Progenitor cell of endocrine pancreas (in vitro differentiated cells): ENCODE measurements around the gene SLC6A8. TPM values are rescaled to one million over a fixed set of nuclear protein-coding genes. Genes with fewer than 3 reads are reported as not detected.
A peak's percentile ranks its signal among the peaks of the same experiment; 100 is the strongest.
"Not testable (repeated sequence)": the region's sequence is repeated elsewhere in the genome, so short reads cannot be mapped to it uniquely, and the experiment has no call there.

ENCODE experiments used
- DNase-seq: peaks from one replicate; pipeline ENCODE4 v3.0.0; 2021; ENCODE audit warnings: low spot score; ENCODE audit not compliant: unreplicated experiment
- H3K27ac Mint-ChIP-seq: 2 replicates; pipeline ENCODE4 v1.8.0; 2021; ENCODE audit warnings: mild to moderate bottlenecking, moderate library complexity, mixed read lengths
- H3K27me3 Mint-ChIP-seq: 2 replicates; pipeline ENCODE4 v1.8.0; 2021; ENCODE audit warnings: mixed read lengths
- H3K36me3 Mint-ChIP-seq: 2 replicates; pipeline ENCODE4 v1.8.0; 2022; ENCODE audit warnings: mixed read lengths; ENCODE audit not compliant: insufficient read depth
- H3K4me1 Mint-ChIP-seq: 2 replicates; pipeline ENCODE4 v1.8.0; 2021; ENCODE audit warnings: low read depth, mixed read lengths
- H3K4me3 Mint-ChIP-seq: 2 replicates; pipeline ENCODE4 v1.8.0; 2021; ENCODE audit warnings: low read depth, mild to moderate bottlenecking, moderate library complexity, mixed read lengths
- H3K9me3 Mint-ChIP-seq: 2 replicates; pipeline ENCODE4 v1.8.0; 2021; ENCODE audit warnings: low read depth, mixed read lengths
- total RNA-seq: library from RNA; stranded (reverse); gene quantifications from 2 replicates; pipeline ENCODE4 v1.2.1, GENCODE V29; 2021
- TF ChIP-seq, protein P1 (sequence below): fragments of 200-600 bp; sonication (generic); IDR thresholded peaks from one replicate; pipeline ENCODE4 v1.5.0; 2021; ENCODE audit warnings: antibody characterized with exemption, mild to moderate bottlenecking; ENCODE audit not compliant: unreplicated experiment

The SLC6A8 gene
- total RNA-seq, 1 donor from 2014 or later = 52.2 TPM

- Mint-ChIP-seq H3K27ac (no peak overlapping the region), H3K27me3 (peaks cover 2% of the 10 kb centered on the region), H3K4me1 (peaks cover 1% of the 10 kb centered on the region), H3K9me3 (peaks cover 5% of the 10 kb centered on the region), H3K4me3 (no peak overlapping the region), H3K36me3 (peaks cover 4% of the 10 kb centered on the region)
- TF ChIP-seq, protein P1, sequence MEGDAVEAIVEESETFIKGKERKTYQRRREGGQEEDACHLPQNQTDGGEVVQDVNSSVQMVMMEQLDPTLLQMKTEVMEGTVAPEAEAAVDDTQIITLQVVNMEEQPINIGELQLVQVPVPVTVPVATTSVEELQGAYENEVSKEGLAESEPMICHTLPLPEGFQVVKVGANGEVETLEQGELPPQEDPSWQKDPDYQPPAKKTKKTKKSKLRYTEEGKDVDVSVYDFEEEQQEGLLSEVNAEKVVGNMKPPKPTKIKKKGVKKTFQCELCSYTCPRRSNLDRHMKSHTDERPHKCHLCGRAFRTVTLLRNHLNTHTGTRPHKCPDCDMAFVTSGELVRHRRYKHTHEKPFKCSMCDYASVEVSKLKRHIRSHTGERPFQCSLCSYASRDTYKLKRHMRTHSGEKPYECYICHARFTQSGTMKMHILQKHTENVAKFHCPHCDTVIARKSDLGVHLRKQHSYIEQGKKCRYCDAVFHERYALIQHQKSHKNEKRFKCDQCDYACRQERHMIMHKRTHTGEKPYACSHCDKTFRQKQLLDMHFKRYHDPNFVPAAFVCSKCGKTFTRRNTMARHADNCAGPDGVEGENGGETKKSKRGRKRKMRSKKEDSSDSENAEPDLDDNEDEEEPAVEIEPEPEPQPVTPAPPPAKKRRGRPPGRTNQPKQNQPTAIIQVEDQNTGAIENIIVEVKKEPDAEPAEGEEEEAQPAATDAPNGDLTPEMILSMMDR = no peak
- no peak for DNase-seq
Measured at GRCh38 chrX:153740631-153741222, 53.0 kb downstream of the SLC6A8 start.

- H3K4me1 Mint-ChIP-seq = peaks cover 1% of the 10 kb centered on the region
- no peak overlapping the region for H3K4me3 Mint-ChIP-seq
- DNase-seq = no peak
- H3K36me3 Mint-ChIP-seq = peaks cover 4% of the 10 kb centered on the region
- peaks cover 8% of the 10 kb centered on the region for H3K9me3 Mint-ChIP-seq
- TF ChIP-seq, protein P1 = no peak
- H3K27ac Mint-ChIP-seq = no peak overlapping the region
- H3K27me3 Mint-ChIP-seq = peaks cover 2% of the 10 kb centered on the region
Measured at GRCh38 chrX:153741446-153741845, 53.7 kb downstream of the SLC6A8 start.

DNA sequence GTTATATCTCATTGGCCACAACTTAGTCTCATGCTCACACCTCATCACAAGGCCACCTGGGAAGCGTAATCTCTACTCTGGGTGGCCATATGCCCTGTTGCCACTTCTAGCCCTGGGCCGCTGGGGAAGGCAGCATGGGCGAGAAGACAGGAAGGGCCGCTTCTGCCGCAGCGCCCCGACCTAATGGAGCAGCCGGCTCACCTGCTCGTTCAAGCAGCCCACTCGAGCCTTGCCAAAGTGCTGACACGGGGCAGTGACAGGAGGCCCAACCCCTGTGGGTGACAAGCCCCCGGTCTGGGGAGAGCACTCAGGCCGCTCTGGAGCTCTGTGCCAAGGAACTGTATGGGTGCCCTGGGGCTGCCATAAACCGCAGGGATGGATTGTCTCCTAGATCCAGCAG, 54.4 kb downstream of the SLC6A8 start:
- H3K27ac Mint-ChIP-seq, H3K27me3 Mint-ChIP-seq, H3K9me3 Mint-ChIP-seq, H3K4me3 Mint-ChIP-seq, H3K36me3 Mint-ChIP-seq, H3K4me1 Mint-ChIP-seq, DNase-seq: not testable (repeated sequence)

GRCh38 chrX:153742796-153743467, 55.2 kb downstream of the SLC6A8 start:
- not testable (repeated sequence) for H3K9me3 Mint-ChIP-seq, DNase-seq, H3K36me3 Mint-ChIP-seq, H3K27me3 Mint-ChIP-seq, H3K4me1 Mint-ChIP-seq, H3K4me3 Mint-ChIP-seq, H3K27ac Mint-ChIP-seq

DNA sequence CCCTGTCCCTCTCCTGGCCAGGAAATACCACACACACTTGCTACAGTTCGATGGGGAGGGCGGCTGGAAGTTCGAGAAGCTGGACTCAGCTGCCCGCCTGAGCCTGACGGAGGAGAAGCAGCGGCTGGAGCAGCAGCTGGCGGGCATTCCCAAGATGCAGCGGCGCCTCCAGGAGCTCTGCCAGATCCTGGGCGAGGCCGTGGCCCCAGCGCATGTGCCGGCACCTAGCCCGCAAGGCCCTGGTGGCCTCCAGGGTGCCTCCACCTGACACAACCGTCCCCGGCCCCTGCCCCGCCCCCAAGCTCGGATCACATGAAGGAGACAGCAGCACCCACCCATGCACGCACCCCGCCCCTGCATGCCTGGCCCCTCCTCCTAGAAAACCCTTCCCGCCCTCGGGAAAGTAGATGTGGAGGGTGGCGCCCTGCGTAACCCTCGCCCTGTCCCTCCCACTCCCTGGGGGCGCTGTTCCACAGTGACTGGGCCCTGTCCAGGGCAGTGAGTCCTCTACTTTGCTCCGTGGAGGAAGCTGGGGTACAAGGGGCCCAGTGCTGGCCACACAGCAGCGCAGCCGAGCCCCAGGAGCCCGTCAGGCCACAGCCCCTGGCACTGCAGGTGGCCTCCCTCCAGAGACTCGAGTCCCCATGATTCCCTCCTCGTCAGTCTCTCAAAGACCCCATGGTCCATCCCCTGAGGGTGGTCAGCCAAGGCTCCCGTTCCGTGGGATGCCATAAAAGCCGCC, 55.9 kb downstream of the SLC6A8 start:
- H3K36me3 Mint-ChIP-seq, DNase-seq, H3K4me1 Mint-ChIP-seq, H3K9me3 Mint-ChIP-seq, H3K27ac Mint-ChIP-seq, H3K27me3 Mint-ChIP-seq: not testable (repeated sequence)
- TF ChIP-seq, protein P1 = peak; percentile 10
- peak overlapping the region; percentile 51 for H3K4me3 Mint-ChIP-seq

- H3K4me1 Mint-ChIP-seq = peaks cover 1% of the 10 kb centered on the region
- DNase-seq = no peak
- H3K36me3 Mint-ChIP-seq = no peaks in the 10 kb centered on the region
- peak overlapping the region; percentile 51 for H3K4me3 Mint-ChIP-seq
- peaks cover 6% of the 10 kb centered on the region for H3K9me3 Mint-ChIP-seq
- H3K27me3 Mint-ChIP-seq = peaks cover 3% of the 10 kb centered on the region
- TF ChIP-seq, protein P1 = peak; percentile 44
- H3K27ac Mint-ChIP-seq = peak overlapping the region; percentile 62
Measured at GRCh38 chrX:153744210-153745066, 56.7 kb downstream of the SLC6A8 start.

GRCh38 chrX:153745067-153745433, 57.3 kb downstream of the SLC6A8 start:
- H3K4me1 Mint-ChIP-seq, DNase-seq, H3K36me3 Mint-ChIP-seq, H3K4me3 Mint-ChIP-seq, H3K27me3 Mint-ChIP-seq: not testable (repeated sequence)
- H3K9me3 Mint-ChIP-seq = peaks cover 12% of the 10 kb centered on the region
- H3K27ac Mint-ChIP-seq = peak overlapping the region; percentile 62
